ENCODE results near the gene LMAN2. TPM values are rescaled to one million over a fixed set of nuclear protein-coding genes. Genes with fewer than 3 reads are reported as not detected.

LMAN2 gene
- total RNA-seq, 1 donor from 2014 or later = 88.0 TPM

DNA sequence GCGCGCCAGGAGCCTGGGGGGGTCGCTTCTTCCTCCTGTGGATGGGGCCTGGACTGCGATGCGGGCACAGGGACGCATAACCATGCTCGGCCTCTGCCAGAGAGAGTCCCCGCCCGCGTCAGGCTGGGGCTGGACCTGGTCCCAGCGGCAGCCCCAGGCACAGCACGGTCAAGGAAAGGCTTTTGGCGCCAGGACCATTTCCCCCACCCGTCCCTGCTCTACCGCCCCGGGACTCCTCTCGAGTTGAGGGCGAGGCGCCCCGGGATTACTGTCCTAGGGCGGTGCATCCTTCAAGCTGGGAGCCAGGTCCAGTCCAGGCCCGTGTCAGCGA is 40.1 kb downstream of the LMAN2 start:
- no peak for DNase-seq
- Mint-ChIP-seq H3K27ac (no peak overlapping the region), H3K36me3 (ENCODE audit: low read depth) (peaks cover 9% of the 10 kb centered on the region), H3K27me3 (no peaks in the 10 kb centered on the region), H3K9me3 (no peaks in the 10 kb centered on the region), H3K4me1 (peaks cover 41% of the 10 kb centered on the region), H3K4me3 (peak overlapping the region; percentile 77)
- ATAC-seq (ENCODE audit: low read depth) = no peak
- POLR2A ChIA-PET = no interaction called here
- intact Hi-C loops (cut with micrococcal nuclease) = loop anchor here (1.0 to 5.0 kb wide), 4 partner anchors 91 to 841 kb away; partner anchors contain the start of genes NHP2 and PDLIM7
- TF ChIP-seq, protein P1, sequence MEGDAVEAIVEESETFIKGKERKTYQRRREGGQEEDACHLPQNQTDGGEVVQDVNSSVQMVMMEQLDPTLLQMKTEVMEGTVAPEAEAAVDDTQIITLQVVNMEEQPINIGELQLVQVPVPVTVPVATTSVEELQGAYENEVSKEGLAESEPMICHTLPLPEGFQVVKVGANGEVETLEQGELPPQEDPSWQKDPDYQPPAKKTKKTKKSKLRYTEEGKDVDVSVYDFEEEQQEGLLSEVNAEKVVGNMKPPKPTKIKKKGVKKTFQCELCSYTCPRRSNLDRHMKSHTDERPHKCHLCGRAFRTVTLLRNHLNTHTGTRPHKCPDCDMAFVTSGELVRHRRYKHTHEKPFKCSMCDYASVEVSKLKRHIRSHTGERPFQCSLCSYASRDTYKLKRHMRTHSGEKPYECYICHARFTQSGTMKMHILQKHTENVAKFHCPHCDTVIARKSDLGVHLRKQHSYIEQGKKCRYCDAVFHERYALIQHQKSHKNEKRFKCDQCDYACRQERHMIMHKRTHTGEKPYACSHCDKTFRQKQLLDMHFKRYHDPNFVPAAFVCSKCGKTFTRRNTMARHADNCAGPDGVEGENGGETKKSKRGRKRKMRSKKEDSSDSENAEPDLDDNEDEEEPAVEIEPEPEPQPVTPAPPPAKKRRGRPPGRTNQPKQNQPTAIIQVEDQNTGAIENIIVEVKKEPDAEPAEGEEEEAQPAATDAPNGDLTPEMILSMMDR (IDR thresholded peaks at IDR 0.05) = no peak
- CTCF ChIA-PET = interaction anchor here (1.7 kb wide), 1 partner anchor 144 kb away, joined by 7 read pairs; no protein-coding TSS in a partner anchor

DNA sequence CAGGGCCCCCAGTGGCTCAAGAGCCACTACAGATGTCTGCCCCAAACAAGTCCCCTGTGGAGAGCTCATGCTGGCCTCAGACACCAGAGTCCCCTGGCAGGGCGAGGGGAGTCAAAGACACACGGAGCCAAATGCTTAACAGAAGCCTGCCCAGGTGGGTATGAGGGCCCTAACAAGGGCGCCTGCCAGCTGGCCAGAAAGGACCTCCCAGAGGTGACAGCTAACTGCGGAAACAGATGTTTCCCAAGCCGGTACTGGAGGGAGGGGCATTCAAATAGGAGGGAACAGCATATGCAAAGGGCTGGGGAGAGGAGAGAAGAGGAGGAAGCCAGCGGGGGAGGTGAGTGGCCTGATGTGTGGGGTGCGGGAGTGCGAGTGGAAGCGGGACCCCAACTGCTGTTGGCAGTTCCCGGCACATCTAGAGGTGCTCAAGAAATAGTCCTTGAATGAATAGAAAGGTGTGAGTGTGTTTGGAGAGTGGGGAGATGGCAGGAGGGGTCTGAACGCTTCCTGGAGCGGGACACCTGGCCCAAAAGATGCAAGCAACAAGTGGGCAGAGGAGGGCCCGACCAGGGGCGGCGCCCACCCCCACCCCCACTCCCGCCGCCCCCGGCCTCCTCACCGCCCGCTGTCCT is 40.6 kb downstream of the LMAN2 start:
- no peaks in the 10 kb centered on the region for H3K27me3 Mint-ChIP-seq
- no peak for DNase-seq
- no peaks in the 10 kb centered on the region for H3K9me3 Mint-ChIP-seq
- ChIA-PET POLR2A (interaction anchor here (0.6 to 1.4 kb wide), 2 partner anchors 21 to 41 kb away, joined by 3 to 4 read pairs; partner anchors contain the start of gene LMAN2), CTCF (interaction anchor here (1.1 to 1.8 kb wide), 8 partner anchors 10 to 197 kb away, joined by 4 to 10 read pairs (median 6); partner anchors contain the start of gene LMAN2)
- peaks cover 13% of the 10 kb centered on the region for H3K36me3 Mint-ChIP-seq (ENCODE audit: low read depth)
- intact Hi-C loops (cut with micrococcal nuclease) = loop anchor here (1.0 to 5.0 kb wide), 4 partner anchors 92 to 841 kb away; partner anchors contain the start of genes NHP2 and PDLIM7
- H3K4me1 Mint-ChIP-seq = peaks cover 45% of the 10 kb centered on the region
- H3K27ac Mint-ChIP-seq = peak overlapping the region; percentile 47
- TF ChIP-seq, protein P1 (IDR thresholded peaks at IDR 0.05) = no peak
- ATAC-seq (ENCODE audit: low read depth) = peak; percentile 19
- peak overlapping the region; percentile 80 for H3K4me3 Mint-ChIP-seq

DNA sequence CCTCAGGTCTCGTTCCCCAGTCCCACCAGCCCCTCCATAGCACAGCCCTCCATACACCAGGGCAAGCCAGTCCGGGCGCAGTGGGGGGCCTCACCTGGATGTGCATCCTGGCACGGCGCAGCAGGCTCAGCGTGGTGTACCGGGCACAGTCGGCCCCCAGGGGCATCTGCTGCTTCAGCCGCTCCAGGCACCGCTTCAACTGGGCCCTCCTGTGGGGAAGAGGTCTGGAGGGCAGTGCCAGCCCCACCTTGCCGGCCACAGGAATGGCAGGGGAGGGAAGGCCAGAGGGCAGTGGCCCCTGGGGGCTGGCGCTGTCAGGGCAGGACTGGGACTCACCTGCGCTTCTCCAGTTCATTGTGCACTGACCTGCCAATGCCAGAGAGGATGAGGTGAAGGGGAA is 41.1 kb downstream of the LMAN2 start:
- Mint-ChIP-seq H3K27me3 (no peaks in the 10 kb centered on the region), H3K27ac (no peak overlapping the region), H3K4me3 (peak overlapping the region; percentile 80), H3K4me1 (peaks cover 50% of the 10 kb centered on the region), H3K9me3 (no peaks in the 10 kb centered on the region), H3K36me3 (ENCODE audit: low read depth) (peaks cover 19% of the 10 kb centered on the region)
- intact Hi-C loops (cut with micrococcal nuclease) = loop anchor here (2.0 to 5.0 kb wide), 3 partner anchors 92 to 842 kb away; partner anchors contain the start of gene NHP2
- TF ChIP-seq, protein P1 (IDR thresholded peaks at IDR 0.05) = no peak
- ChIA-PET CTCF (interaction anchor here (0.7 to 2.2 kb wide), 18 partner anchors 9 to 197 kb away, joined by 3 to 10 read pairs (median 4); partner anchors contain the start of genes LMAN2 and PDLIM7), POLR2A (interaction anchor here (0.6 to 1.4 kb wide), 4 partner anchors 9 to 41 kb away, joined by 3 to 4 read pairs (median 3); partner anchors contain the start of gene LMAN2)
- DNase-seq (no peak), ATAC-seq (ENCODE audit: low read depth) (no peak)

DNA sequence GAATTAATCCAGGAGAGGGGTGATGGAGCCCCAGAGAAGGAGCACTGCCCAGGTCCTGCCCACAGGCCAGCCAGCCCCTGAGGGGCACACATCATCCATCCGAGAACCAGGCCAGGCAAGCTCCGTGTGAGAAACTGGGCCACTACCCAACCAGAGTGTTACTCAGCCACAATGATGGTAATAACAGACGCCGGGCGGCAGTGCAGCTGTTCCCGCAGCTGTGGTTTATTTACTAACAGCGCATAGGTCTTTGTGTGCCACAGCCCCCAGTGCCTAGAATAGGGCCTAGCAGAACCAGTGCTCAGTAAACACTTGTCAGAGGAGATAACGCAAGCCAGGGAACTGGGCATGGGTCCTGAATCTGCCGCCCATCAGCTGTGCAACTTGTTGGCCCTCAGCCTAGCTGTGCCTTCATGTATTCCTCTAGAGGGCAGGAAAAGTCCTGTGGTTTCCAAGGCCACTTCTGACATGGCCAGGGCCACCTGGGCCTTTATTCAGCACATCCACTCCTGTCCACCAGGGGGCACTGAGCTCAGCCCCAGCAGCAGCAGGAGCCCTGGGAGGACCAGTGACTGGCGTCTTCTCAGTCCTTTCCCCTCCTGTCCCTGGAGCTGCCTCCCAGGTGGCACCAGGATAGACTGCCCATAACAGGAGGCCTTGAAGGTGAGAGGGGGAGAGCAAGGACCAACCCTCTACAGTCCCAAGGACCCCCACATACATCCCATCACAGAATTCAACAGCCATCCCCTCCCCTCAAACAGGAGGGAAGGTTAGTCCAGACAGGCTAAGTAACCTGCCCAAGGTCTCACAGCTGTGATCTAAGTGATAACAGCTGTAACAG is 41.9 kb downstream of the LMAN2 start:
- intact Hi-C loops (cut with micrococcal nuclease) = loop anchor here (2.0 to 5.0 kb wide), 3 partner anchors 93 to 843 kb away; partner anchors contain the start of gene NHP2
- Mint-ChIP-seq H3K4me3 (peak overlapping the region; percentile 59), H3K9me3 (no peaks in the 10 kb centered on the region), H3K4me1 (peaks cover 58% of the 10 kb centered on the region), H3K36me3 (ENCODE audit: low read depth) (peaks cover 22% of the 10 kb centered on the region), H3K27ac (peak overlapping the region; percentile 61), H3K27me3 (no peaks in the 10 kb centered on the region)
- peak; percentile 55 for DNase-seq
- peak; percentile 28 for ATAC-seq (ENCODE audit: low read depth)
- CTCF ChIA-PET = interaction anchor here (0.7 to 2.2 kb wide), 22 partner anchors 8 to 223 kb away, joined by 3 to 10 read pairs (median 4); partner anchors contain the start of genes FGFR4, LMAN2 and PDLIM7
- TF ChIP-seq, protein P1 (IDR thresholded peaks at IDR 0.05) = peak; percentile 44
- POLR2A ChIA-PET = interaction anchor here (0.6 to 1.4 kb wide), 5 partner anchors 8 to 201 kb away, joined by 3 to 4 read pairs (median 3); partner anchors contain the start of genes DOK3 and LMAN2
